GM12878 (cell line): ENCODE measurements around the gene TOMT. TPM values are rescaled to one million over a fixed set of nuclear protein-coding genes. Genes with fewer than 3 reads are reported as not detected.

Experiments
- ATAC-seq: fragments of 200-7000 bp; cut with Tn5 transposase; 3 replicates; pipeline ENCODE4 v1.9.1; 2020; ENCODE audit warnings: mild to moderate bottlenecking, moderate library complexity
- BruUV-seq: library from RNA; stranded (reverse); fragments of 400-500 nt; replicated peaks from 2 replicates; lab custom pipeline; 2021; lab: Mats Ljungman, UMichigan
- CTCF ChIA-PET: fragments of 300-600 bp; sonication (Branson Sonifier 250); formaldehyde crosslinking; extraction: SDS; loops from one replicate; lab custom pipeline; 2021; ENCODE audit warnings: inconsistent platforms; lab: Yijun Ruan, JAX
- POLR2A ChIA-PET: fragments of 350-600 bp; formaldehyde crosslinking; extraction: SDS; loops from one replicate; lab custom pipeline; 2021; ENCODE audit warnings: inconsistent platforms; lab: Charles Lee
- RAD21 ChIA-PET: fragments of 300-600 bp; sonication (Branson Sonifier 250); formaldehyde crosslinking; loops from one replicate; lab custom pipeline; 2023; ENCODE audit warnings: antibody characterized with exemption; ENCODE audit not compliant: unreplicated experiment; lab: Charles Lee
- SMC1A ChIA-PET: fragments of 300-600 bp; sonication (Branson Sonifier 250); formaldehyde crosslinking; loops from one replicate; lab custom pipeline; 2023; ENCODE audit not compliant: unreplicated experiment, uncharacterized antibody; lab: Charles Lee
- DNase-seq: peaks from one replicate; pipeline ENCODE4 v3.0.0-alpha.2; 2011; ENCODE audit warnings: low read depth, low spot score
- FAIRE-seq: peaks from 3 replicates; lab custom pipeline; 2011; peaks lifted over from hg19 to GRCh38; lab: Jason Lieb, UNC
- H2AFZ ChIP-seq: 2 replicates; pipeline ENCODE4 v1.6.0; 2011; ENCODE audit warnings: low read depth, low read length, control low read depth; ENCODE audit not compliant: control insufficient read depth
- H3K27ac ChIP-seq: 2 replicates; pipeline ENCODE4 v1.5.1; 2011; ENCODE audit warnings: control low read depth; ENCODE audit not compliant: control insufficient read depth, insufficient read depth
- H3K27me3 ChIP-seq, 2 experiments: replicated peaks in 1 of 2; 2 replicates each; pipeline versions ENCODE4 v1.6.0 to v1.6.1; 2011; ENCODE audit warnings: low read length in 1 of 2; ENCODE audit not compliant: control insufficient read depth in 2 of 2, insufficient read depth in 2 of 2
- H3K36me3 ChIP-seq, 2 experiments: 2 replicates each; pipeline ENCODE4 v1.5.1; 2011; ENCODE audit warnings: low read length in 1 of 2; ENCODE audit not compliant: control insufficient read depth in 2 of 2, insufficient read depth in 2 of 2
- H3K4me1 ChIP-seq: 2 replicates; pipeline ENCODE4 v1.6.1; 2011; ENCODE audit warnings: mild to moderate bottlenecking, low read length, moderate library complexity, mixed read lengths; ENCODE audit not compliant: control insufficient read depth, insufficient read depth
- H3K4me2 ChIP-seq: 2 replicates; pipeline ENCODE4 v1.6.0; 2011; ENCODE audit warnings: control low read depth; ENCODE audit not compliant: control insufficient read depth, insufficient read depth
- H3K4me3 ChIP-seq: fragments of 200-600 bp; sonication (generic); 2 replicates; pipeline ENCODE4 v1.5.1; 2016
- H3K79me2 ChIP-seq: 2 replicates; pipeline ENCODE4 v1.6.0; 2011; ENCODE audit warnings: low read length; ENCODE audit not compliant: control insufficient read depth, insufficient read depth
- H3K9ac ChIP-seq: 2 replicates; pipeline ENCODE4 v1.8.0; 2011; ENCODE audit warnings: low read length, control low read depth, mixed read lengths; ENCODE audit not compliant: control insufficient read depth, insufficient read depth
- H3K9me3 ChIP-seq: replicated peaks from 3 replicates; pipeline ENCODE4 v1.5.1; 2011; ENCODE audit warnings: mild to moderate bottlenecking, low read length; ENCODE audit not compliant: control insufficient read depth, insufficient read depth
- H4K20me1 ChIP-seq: 2 replicates; pipeline ENCODE4 v1.6.0; 2011; ENCODE audit not compliant: control insufficient read depth, insufficient read depth
- BACH1 ChIP-seq: fragments of 450-650 bp; IDR thresholded peaks from 2 replicates; pipeline ENCODE4 v1.6.1; 2017; ENCODE audit warnings: mild to moderate bottlenecking, borderline replicate concordance
- BRCA1 ChIP-seq: IDR thresholded peaks from 2 replicates; pipeline ENCODE4 v1.6.1; 2011; ENCODE audit warnings: low read depth, low read length, improper control_type of control experiment
- CHD4 ChIP-seq: fragments of 200-600 bp; sonication (generic); IDR thresholded peaks from 2 replicates; pipeline ENCODE4 v1.6.1; 2016; ENCODE audit warnings: mild to moderate bottlenecking
- FOS ChIP-seq: IDR thresholded peaks from 3 replicates; pipeline ENCODE4 v1.6.1; 2011; ENCODE audit warnings: borderline replicate concordance; ENCODE audit not compliant: insufficient read length; ENCODE audit errors: extremely low read depth
- FOXM1 ChIP-seq: IDR thresholded peaks from 2 replicates; pipeline ENCODE4 v1.6.1; 2012; ENCODE audit warnings: low read depth, mild to moderate bottlenecking, inconsistent platforms, low read length, moderate library complexity
- KAT2A ChIP-seq: conservative IDR thresholded peaks from 2 replicates; pipeline ENCODE4 v1.6.1; 2011; ENCODE audit warnings: low read depth, low read length; ENCODE audit not compliant: control insufficient read depth
- KDM1A ChIP-seq: fragments of 200-600 bp; sonication (generic); IDR thresholded peaks from 2 replicates; pipeline ENCODE4 v1.6.1; 2016; ENCODE audit warnings: borderline replicate concordance
- MAX ChIP-seq: IDR thresholded peaks from 2 replicates; pipeline ENCODE4 v1.6.1; 2012; ENCODE audit warnings: low read depth, low read length, improper control_type of control experiment
- MYC ChIP-seq: IDR thresholded peaks from 2 replicates; pipeline ENCODE4 v1.6.1; 2011; ENCODE audit warnings: mild to moderate bottlenecking, low read length, moderate library complexity, inconsistent platforms; ENCODE audit not compliant: insufficient read depth, insufficient replicate concordance, insufficient read length, severe bottlenecking
- SUZ12 ChIP-seq: fragments of 200-600 bp; sonication (generic); IDR thresholded peaks from one replicate; pipeline ENCODE4 v1.6.1; 2018; ENCODE audit warnings: antibody characterized with exemption, mild to moderate bottlenecking; ENCODE audit not compliant: unreplicated experiment
- YBX1 ChIP-seq: fragments of 450-650 bp; IDR thresholded peaks from 2 replicates; pipeline ENCODE4 v1.6.1; 2016; ENCODE audit warnings: antibody characterized with exemption
- ZBED1 ChIP-seq: IDR thresholded peaks from 2 replicates; pipeline ENCODE4 v1.6.1; 2016; ENCODE audit warnings: borderline replicate concordance
- ZNF274 ChIP-seq: IDR thresholded peaks from one replicate; pipeline ENCODE4 v1.8.0; 2011; ENCODE audit not compliant: insufficient read length, insufficient read depth
- ZNF592 ChIP-seq: fragments of 450-650 bp; IDR thresholded peaks from 2 replicates; pipeline ENCODE4 v1.6.1; 2017; ENCODE audit warnings: mild to moderate bottlenecking, moderate library complexity
- WGBS: methylation state at CpG from one replicate; pipeline ENCODE4 v1.1.6; 2016; ENCODE audit warnings: low lambda C conversion rate; ENCODE audit not compliant: insufficient replicate concordance, insufficient coverage; ENCODE audit errors: missing lambda C conversion rate; 5-methylcytosine and 5-hydroxymethylcytosine counted together
- in situ Hi-C: fragments of 300-500 bp; cut with MboI; formaldehyde crosslinking; loops from 9 replicates; pipeline ENCODE4 v1.14.3; 2018; ENCODE audit warnings: mixed read lengths
- intact Hi-C: fragments of 100-400 bp; cut with micrococcal nuclease; formaldehyde crosslinking; loops from one replicate; pipeline ENCODE4 v1.14.2; 2022; ENCODE audit not compliant: unreplicated experiment
- polyA plus RNA-seq, 11 experiments: library from polyadenylated mRNA; depleted of rRNA in 4 of 11; unstranded in 6 of 11; stranded (reverse) in 5 of 11; fragments of >200 nt; fragmentation: Nextera tagmentation in 4 of 11; fragmentation: Illumina TruSeq in 1 of 11; extraction: Ambion mirVana in 4 of 11; extraction: Trizol in 1 of 11; gene quantifications; 1 replicate in 1 of 11; 2 replicates in 10 of 11; pipeline versions ENCODE4 v1.2.1 to v1.2.3, GENCODE V29; 2011 to 2016; ENCODE audit warnings: inconsistent platforms in 2 of 11, missing spikeins in 2 of 11, low read depth in 1 of 11
- total RNA-seq, 4 experiments: library from RNA; depleted of rRNA in 3 of 4; stranded (reverse); fragments of >200 nt in 3 of 4; fragmentation: Illumina TruSeq in 1 of 4; extraction: Trizol in 1 of 4; gene quantifications; 2 replicates each; pipeline versions ENCODE4 v1.2.1 to v1.2.3, GENCODE V29; 2013 to 2021
- TF ChIP-seq, protein P1 (sequence below): fragments of 450-650 bp; IDR thresholded peaks from 2 replicates; pipeline ENCODE4 v1.6.1; 2017; ENCODE audit warnings: antibody characterized with exemption, mild to moderate bottlenecking, moderate library complexity

Gene TOMT
- total and polyA plus RNA-seq, 10 of the 15 experiments (the other 5 are each of a cell fraction or from before 2014, with no cell fraction given), result not detected

DNA sequence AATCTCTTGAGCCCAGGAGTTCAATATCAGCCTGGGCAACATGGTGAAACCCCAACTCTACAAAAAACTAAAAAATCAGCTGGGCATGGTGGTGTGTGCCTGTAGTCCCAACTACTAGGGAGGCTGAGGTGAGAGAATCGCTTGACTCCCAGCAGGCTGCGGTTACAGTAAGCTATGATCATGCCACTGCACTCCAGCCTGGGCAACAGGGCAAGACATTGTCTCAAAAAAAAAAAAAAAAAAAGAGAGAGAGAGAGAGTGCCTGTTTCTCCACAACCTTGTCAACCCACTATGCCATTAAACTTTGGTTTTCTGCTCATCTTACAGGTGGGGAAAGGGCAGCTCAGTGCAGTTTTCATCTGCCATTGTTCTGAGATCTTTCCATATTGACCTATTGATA lies 34.9 kb downstream of the TOMT start (continued):
- TF ChIP-seq CHD4, result no peak
- TF ChIP-seq BRCA1, result no peak

- DNase-seq (no peak), FAIRE-seq (no peak), ATAC-seq (no peak)
- ChIA-PET CTCF (interaction anchor here (1.0 to 2.1 kb wide), 2 partner anchors 50 to 116 kb away, joined by 3 to 5 read pairs; no protein-coding TSS in a partner anchor), RAD21 (no interaction called here), SMC1A (interaction anchor here (1.1 to 1.4 kb wide), 2 partner anchors 115 to 163 kb away, joined by 5 to 6 read pairs; no protein-coding TSS in a partner anchor), POLR2A (interaction anchor here (0.9 kb wide), 1 partner anchor 82 kb away, joined by 4 read pairs; no protein-coding TSS in a partner anchor)
- H4K20me1 ChIP-seq, result no peaks in the 10 kb centered on the region
- H3K4me3 ChIP-seq, result no peak overlapping the region
- in situ Hi-C loops, result loop anchor here (5.0 kb wide), 1 partner anchor 119 kb away; no protein-coding TSS in a partner anchor
- H3K9ac ChIP-seq, result no peak overlapping the region
- BruUV-seq, result no TSS peak
- H3K36me3 ChIP-seq, result no peaks in the 10 kb centered on the region
- H2AFZ ChIP-seq, result no peak overlapping the region
- no peaks in the 10 kb centered on the region for H3K4me1 ChIP-seq
- intact Hi-C loops, result loop anchor here (5.0 kb wide), 1 partner anchor 291 kb away; the partner anchor contains the start of gene CLPB
- peaks cover 2% of the 10 kb centered on the region; the same call in 1 of the 3 replicates for H3K9me3 ChIP-seq
- no peak overlapping the region for H3K27ac ChIP-seq
- no peak overlapping the region for H3K4me2 ChIP-seq
- H3K79me2 ChIP-seq, result no peaks in the 10 kb centered on the region
- WGBS, result 0% methylated on average over 3 of the region's 3 CpGs
- no peaks in the 10 kb centered on the region; a peak in 1 of 4 replicates for H3K27me3 ChIP-seq
- TF ChIP-seq, protein P1, sequence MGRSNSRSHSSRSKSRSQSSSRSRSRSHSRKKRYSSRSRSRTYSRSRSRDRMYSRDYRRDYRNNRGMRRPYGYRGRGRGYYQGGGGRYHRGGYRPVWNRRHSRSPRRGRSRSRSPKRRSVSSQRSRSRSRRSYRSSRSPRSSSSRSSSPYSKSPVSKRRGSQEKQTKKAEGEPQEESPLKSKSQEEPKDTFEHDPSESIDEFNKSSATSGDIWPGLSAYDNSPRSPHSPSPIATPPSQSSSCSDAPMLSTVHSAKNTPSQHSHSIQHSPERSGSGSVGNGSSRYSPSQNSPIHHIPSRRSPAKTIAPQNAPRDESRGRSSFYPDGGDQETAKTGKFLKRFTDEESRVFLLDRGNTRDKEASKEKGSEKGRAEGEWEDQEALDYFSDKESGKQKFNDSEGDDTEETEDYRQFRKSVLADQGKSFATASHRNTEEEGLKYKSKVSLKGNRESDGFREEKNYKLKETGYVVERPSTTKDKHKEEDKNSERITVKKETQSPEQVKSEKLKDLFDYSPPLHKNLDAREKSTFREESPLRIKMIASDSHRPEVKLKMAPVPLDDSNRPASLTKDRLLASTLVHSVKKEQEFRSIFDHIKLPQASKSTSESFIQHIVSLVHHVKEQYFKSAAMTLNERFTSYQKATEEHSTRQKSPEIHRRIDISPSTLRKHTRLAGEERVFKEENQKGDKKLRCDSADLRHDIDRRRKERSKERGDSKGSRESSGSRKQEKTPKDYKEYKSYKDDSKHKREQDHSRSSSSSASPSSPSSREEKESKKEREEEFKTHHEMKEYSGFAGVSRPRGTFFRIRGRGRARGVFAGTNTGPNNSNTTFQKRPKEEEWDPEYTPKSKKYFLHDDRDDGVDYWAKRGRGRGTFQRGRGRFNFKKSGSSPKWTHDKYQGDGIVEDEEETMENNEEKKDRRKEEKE, result no peak
- TF ChIP-seq MYC (no peak), SUZ12 (no peak), ZNF274 (no peak), BACH1 (no peak), FOXM1 (no peak), ZBED1 (no peak), KAT2A (no peak), KDM1A (no peak), MAX (no peak), FOS (no peak), YBX1 (no peak), ZNF592 (no peak)
These were observed 35.3 kb downstream of the TOMT start for GRCh38 chr11:72141066-72141465.
